ENCODE results near the gene ITSN2. TPM values are rescaled to one million over a fixed set of nuclear protein-coding genes. Genes with fewer than 3 reads are reported as not detected.

Gene ITSN2
- polyA plus RNA-seq, 1 experiment, result 27.3 TPM

DNA sequence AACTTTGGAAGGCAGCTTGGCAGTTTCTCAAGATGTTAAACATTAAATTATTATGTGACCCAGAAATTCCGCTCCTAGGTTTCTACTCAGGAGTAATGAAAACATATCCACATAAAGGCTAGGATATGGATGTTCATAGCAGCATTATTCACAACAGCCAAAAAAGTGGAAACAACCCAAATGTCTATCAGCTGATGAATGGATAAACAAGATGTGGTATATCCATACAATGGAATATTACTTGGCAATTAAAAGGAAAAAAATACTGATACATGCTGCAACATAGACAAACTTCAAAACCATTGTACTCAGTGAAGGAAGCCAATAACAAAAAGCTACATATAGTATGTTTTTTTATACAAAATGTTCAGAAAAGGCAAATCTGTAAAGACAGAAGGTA lies 197.8 kb downstream of the ITSN2 start:
- POLR2A ChIA-PET, result no interaction called here
- Histone ChIP-seq H3K27ac (ENCODE audit: low read depth, low read length) (no peak overlapping the region), H3K27me3 (ENCODE audit: control insufficient read depth, insufficient read depth, low read length) (no peaks in the 10 kb centered on the region), H3K9me3 (ENCODE audit: control insufficient read depth, insufficient read depth, low read length) (no peaks in the 10 kb centered on the region; the same call in 1 of the 2 replicates), H3K4me3 (ENCODE audit: low read depth, low read length) (no peak overlapping the region)
- no peak for DNase-seq (ENCODE audit: low read depth, low spot score)
- TF ChIP-seq, protein P1, sequence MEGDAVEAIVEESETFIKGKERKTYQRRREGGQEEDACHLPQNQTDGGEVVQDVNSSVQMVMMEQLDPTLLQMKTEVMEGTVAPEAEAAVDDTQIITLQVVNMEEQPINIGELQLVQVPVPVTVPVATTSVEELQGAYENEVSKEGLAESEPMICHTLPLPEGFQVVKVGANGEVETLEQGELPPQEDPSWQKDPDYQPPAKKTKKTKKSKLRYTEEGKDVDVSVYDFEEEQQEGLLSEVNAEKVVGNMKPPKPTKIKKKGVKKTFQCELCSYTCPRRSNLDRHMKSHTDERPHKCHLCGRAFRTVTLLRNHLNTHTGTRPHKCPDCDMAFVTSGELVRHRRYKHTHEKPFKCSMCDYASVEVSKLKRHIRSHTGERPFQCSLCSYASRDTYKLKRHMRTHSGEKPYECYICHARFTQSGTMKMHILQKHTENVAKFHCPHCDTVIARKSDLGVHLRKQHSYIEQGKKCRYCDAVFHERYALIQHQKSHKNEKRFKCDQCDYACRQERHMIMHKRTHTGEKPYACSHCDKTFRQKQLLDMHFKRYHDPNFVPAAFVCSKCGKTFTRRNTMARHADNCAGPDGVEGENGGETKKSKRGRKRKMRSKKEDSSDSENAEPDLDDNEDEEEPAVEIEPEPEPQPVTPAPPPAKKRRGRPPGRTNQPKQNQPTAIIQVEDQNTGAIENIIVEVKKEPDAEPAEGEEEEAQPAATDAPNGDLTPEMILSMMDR (IDR thresholded peaks at IDR 0.05; ENCODE audit: low read depth, low read length), result no peak
- CTCF ChIA-PET, result interaction anchor here (1.3 to 3.6 kb wide), 3 partner anchors 78 to 338 kb away, joined by 4 to 13 read pairs (median 6); partner anchors contain the start of gene TP53I3

DNA sequence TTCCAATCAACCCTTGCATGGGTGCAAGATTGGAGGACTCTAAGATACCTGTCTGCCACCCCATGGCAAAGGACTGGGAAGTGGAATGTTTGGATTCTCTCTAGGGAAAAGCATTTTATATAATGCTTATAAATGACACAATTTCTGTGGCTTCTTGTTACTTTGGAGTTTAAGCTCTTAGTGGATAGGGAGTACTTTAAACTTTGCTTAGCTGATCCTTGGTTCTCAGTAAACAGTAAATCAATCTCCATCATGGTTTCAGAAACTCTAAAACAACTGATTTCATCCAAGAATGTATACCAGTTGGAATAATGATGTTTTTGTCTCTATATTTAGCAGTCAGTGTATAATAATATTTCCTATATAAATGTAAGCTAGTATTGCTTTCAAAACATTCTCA lies 199.6 kb downstream of the ITSN2 start:
- Histone ChIP-seq H3K27ac (ENCODE audit: low read depth, low read length) (no peak overlapping the region), H3K4me3 (ENCODE audit: low read depth, low read length) (no peak overlapping the region), H3K9me3 (ENCODE audit: control insufficient read depth, insufficient read depth, low read length) (no peaks in the 10 kb centered on the region; the same call in 1 of the 2 replicates), H3K27me3 (ENCODE audit: control insufficient read depth, insufficient read depth, low read length) (no peaks in the 10 kb centered on the region)
- DNase-seq (ENCODE audit: low read depth, low spot score), result no peak
- ChIA-PET POLR2A (no interaction called here), CTCF (no interaction called here)
- TF ChIP-seq, protein P1 (IDR thresholded peaks at IDR 0.05; ENCODE audit: low read depth, low read length), result no peak

DNA sequence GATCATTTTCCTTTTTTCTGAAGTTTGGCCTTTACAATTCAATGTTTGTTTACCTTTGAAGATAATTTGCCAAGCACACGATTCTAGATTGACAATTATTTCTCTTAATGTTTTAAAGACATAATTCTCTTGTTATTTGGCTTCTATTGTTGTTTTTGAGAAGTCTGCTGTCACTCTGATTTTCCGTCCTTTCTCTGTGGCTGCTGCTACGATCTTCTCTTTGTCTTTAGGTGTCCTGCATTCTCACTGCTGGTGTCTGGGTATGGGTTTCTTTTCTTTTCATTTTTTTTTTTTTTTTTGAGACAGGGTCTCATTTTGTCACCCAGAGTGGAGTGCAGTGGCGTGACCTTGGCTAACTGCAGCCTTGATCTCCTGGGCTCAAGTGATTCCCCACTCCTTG lies 200.6 kb downstream of the ITSN2 start:
- ChIA-PET CTCF (no interaction called here), POLR2A (no interaction called here)

DNA sequence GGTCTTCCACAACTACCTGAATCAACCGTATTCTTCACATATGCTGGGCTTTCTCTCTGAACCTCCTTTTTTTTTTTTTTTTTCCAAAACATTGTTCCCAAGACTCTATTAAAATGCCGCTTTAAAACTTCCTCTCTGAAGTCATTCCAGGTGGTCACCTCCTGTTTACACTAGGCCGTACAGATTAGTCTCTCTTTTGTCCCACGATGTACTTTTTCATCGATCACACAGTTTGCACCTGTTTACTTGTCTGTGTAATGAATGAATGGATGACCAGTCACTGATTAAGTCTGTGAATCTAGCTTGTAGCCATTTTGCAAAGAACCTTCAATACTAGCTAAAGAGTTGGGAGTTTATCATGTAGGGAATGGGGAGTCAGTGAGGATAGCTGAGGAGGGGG lies 202.2 kb downstream of the ITSN2 start:
- DNase-seq (ENCODE audit: low read depth, low spot score), result no peak
- no peaks in the 10 kb centered on the region for H3K9me3 ChIP-seq (ENCODE audit: control insufficient read depth, insufficient read depth, low read length)
- POLR2A ChIA-PET, result no interaction called here
- TF ChIP-seq, protein P1 (IDR thresholded peaks at IDR 0.05; ENCODE audit: low read depth, low read length), result no peak
- no peak overlapping the region for H3K27ac ChIP-seq (ENCODE audit: low read depth, low read length)
- no peak overlapping the region for H3K4me3 ChIP-seq (ENCODE audit: low read depth, low read length)
- CTCF ChIA-PET, result interaction anchor here (1.4 kb wide), 1 partner anchor 73 kb away, joined by 3 read pairs; the partner anchor contains the start of gene TP53I3
- no peaks in the 10 kb centered on the region for H3K27me3 ChIP-seq (ENCODE audit: control insufficient read depth, insufficient read depth, low read length)

More for the DNA sequence above, 200.6 kb downstream of the ITSN2 start:
- DNase-seq (ENCODE audit: low read depth, low spot score), result no peak
- H3K27ac ChIP-seq (ENCODE audit: low read depth, low read length), result no peak overlapping the region
- H3K27me3 ChIP-seq (ENCODE audit: control insufficient read depth, insufficient read depth, low read length), result no peaks in the 10 kb centered on the region
- TF ChIP-seq, protein P1 (IDR thresholded peaks at IDR 0.05; ENCODE audit: low read depth, low read length), result no peak
- H3K4me3 ChIP-seq (ENCODE audit: low read depth, low read length), result no peak overlapping the region
- no peaks in the 10 kb centered on the region; the same call in 1 of the 2 replicates for H3K9me3 ChIP-seq (ENCODE audit: control insufficient read depth, insufficient read depth, low read length)

DNA sequence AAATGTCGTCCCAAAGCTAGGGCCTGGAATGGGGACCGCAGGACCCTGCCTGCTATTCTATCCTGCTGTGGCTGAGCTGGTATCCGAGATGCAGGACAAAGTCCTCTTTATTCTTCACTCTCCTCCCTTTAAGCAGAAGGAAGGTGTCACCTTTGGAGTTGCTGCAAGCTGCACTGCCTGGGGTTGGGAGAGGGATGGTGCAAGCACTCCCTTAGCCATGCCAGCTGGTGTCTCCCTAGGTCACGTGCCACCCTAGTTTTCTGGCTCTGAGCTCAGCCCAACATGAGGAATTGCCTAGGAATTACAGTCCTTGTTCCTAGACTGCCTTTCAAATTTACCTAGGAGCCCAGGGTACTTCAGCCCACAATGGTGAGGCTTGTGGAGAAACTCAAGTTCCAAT lies 206.9 kb downstream of the ITSN2 start:
- POLR2A ChIA-PET, result no interaction called here
- TF ChIP-seq, protein P1 (IDR thresholded peaks at IDR 0.05; ENCODE audit: low read depth, low read length), result no peak
- no peaks in the 10 kb centered on the region for H3K27me3 ChIP-seq (ENCODE audit: control insufficient read depth, insufficient read depth, low read length)
- CTCF ChIA-PET, result no interaction called here
- no peak overlapping the region for H3K27ac ChIP-seq (ENCODE audit: low read depth, low read length)
- H3K4me3 ChIP-seq (ENCODE audit: low read depth, low read length), result no peak overlapping the region
- H3K9me3 ChIP-seq (ENCODE audit: control insufficient read depth, insufficient read depth, low read length), result no peaks in the 10 kb centered on the region
- DNase-seq (ENCODE audit: low read depth, low spot score), result no peak

Small RNAs within 50 kb of the gene (small RNA-seq; reads per million reads assigned to genes)
- gene HMGN2P20 (ENCODE audit: insufficient read length, low read depth) (not detected), gene RF00602 (ENCODE audit: insufficient read length, low read depth) (not detected)

Other genes with a start within 250 kb of the ITSN2 start
- gene PFN4, start 237.2 kb downstream of the ITSN2 start, polyA plus RNA-seq (2011; rRNA removed), result 0.31 and 0.52 TPM in 2 replicates
- 4.1 and 7.6 TPM in 2 replicates for gene FAM228B, start 237.1 kb downstream of the ITSN2 start, polyA plus RNA-seq (2011; rRNA removed)
- 0.05 and 0.07 TPM in 2 replicates for gene FAM228A, start 185.5 kb downstream of the ITSN2 start, polyA plus RNA-seq (2011; rRNA removed)
- 16.2 and 20.8 TPM in 2 replicates for gene NCOA1, start 130.7 kb upstream of the ITSN2 start, polyA plus RNA-seq (2011; rRNA removed)